H54 (cell line): Measurements from ENCODE around the gene ZNF337.
"Not testable (repeated sequence)": the region's sequence is repeated elsewhere in the genome, so short reads cannot be mapped to it uniquely, and the experiment has no call there.

ENCODE experiments used
- DNase-seq: peaks from one replicate; pipeline ENCODE4 v3.0.0; 2011; ENCODE audit warnings: low spot score, mixed read lengths; ENCODE audit not compliant: insufficient read length
- FAIRE-seq: peaks from 3 replicates; lab custom pipeline; 2011; peaks lifted over from hg19 to GRCh38; lab: Jason Lieb, UNC
- POLR2A ChIP-seq: IDR thresholded peaks from 2 replicates; pipeline ENCODE4 v1.6.1; 2011; ENCODE audit warnings: low read depth, mild to moderate bottlenecking, low read length

ZNF337 gene

GRCh38 chr20:25696371-25697131 is at the start of gene ZNF337:
Gene ZNF337, minus strand, starts transcription at chr20:25696853. Its CDS starts 10,436 bp downstream, at chr20:25686417.
- DNase-seq = peak; percentile 94
- peak; percentile 66 for TF ChIP-seq POLR2A
- FAIRE-seq = peak; percentile 93

- FAIRE-seq (no peak), DNase-seq (no peak)
- TF ChIP-seq POLR2A = no peak
Observed at GRCh38 chr20:25745738-25746137, 49.1 kb upstream of the ZNF337 start.

GRCh38 chr20:25745100-25745499 is 48.4 kb upstream of the ZNF337 start:
- no peak for TF ChIP-seq POLR2A
- FAIRE-seq (no peak), DNase-seq (no peak)

- no peak for FAIRE-seq
- DNase-seq = no peak
Observed at GRCh38 chr20:25744261-25744660, 47.6 kb upstream of the ZNF337 start.

GRCh38 chr20:25741088-25741487 is 44.4 kb upstream of the ZNF337 start:
- FAIRE-seq (no peak), DNase-seq (no peak)
- TF ChIP-seq POLR2A = no peak

More at GRCh38 chr20:25744261-25744660, 47.6 kb upstream of the ZNF337 start:
- TF ChIP-seq POLR2A = no peak

- DNase-seq (peak; percentile 15), FAIRE-seq (no peak)
Observed at GRCh38 chr20:25739615-25740320, 43.1 kb upstream of the ZNF337 start.

GRCh38 chr20:25738198-25738597 is 41.5 kb upstream of the ZNF337 start:
- no peak for FAIRE-seq
- no peak for TF ChIP-seq POLR2A
- no peak for DNase-seq

More at GRCh38 chr20:25739615-25740320, 43.1 kb upstream of the ZNF337 start:
- TF ChIP-seq POLR2A = no peak

GRCh38 chr20:25733903-25734302 is 37.2 kb upstream of the ZNF337 start:
- FAIRE-seq = no peak
- DNase-seq = no peak
- TF ChIP-seq POLR2A = no peak

- TF ChIP-seq POLR2A = no peak
- DNase-seq (no peak), FAIRE-seq (no peak)
Observed at GRCh38 chr20:25730862-25731261, 34.2 kb upstream of the ZNF337 start.

- TF ChIP-seq POLR2A = no peak
- DNase-seq (no peak), FAIRE-seq (no peak)
Observed at GRCh38 chr20:25726357-25726756, 29.7 kb upstream of the ZNF337 start.

- TF ChIP-seq POLR2A = no peak
- FAIRE-seq (no peak), DNase-seq (no peak)
Observed at GRCh38 chr20:25725639-25726038, 29.0 kb upstream of the ZNF337 start.

- no peak for DNase-seq
- TF ChIP-seq POLR2A = no peak
- FAIRE-seq = no peak
Observed at GRCh38 chr20:25723975-25724374, 27.3 kb upstream of the ZNF337 start.

GRCh38 chr20:25720285-25720684 is 23.6 kb upstream of the ZNF337 start:
- DNase-seq (no peak), FAIRE-seq (no peak)
- TF ChIP-seq POLR2A = no peak

- DNase-seq, FAIRE-seq: not testable (repeated sequence)
Observed at GRCh38 chr20:25718896-25719809, 22.5 kb upstream of the ZNF337 start.
